NK-92 (cell line): ENCODE measurements around the gene PCBD1.
"Not testable (repeated sequence)": the region's sequence is repeated elsewhere in the genome, so short reads cannot be mapped to it uniquely, and the experiment has no call there.

Experiments
- DNase-seq: peaks from one replicate; lab custom pipeline; 2025; ENCODE audit not compliant: unreplicated experiment; lab: John Stamatoyannopoulos, UW

The PCBD1 gene

GRCh38 chr10:70866424-70866823, 21.9 kb downstream of the PCBD1 start:
- no peak for DNase-seq

GRCh38 chr10:70864935-70865334, 23.4 kb downstream of the PCBD1 start:
- no peak for DNase-seq

- no peak for DNase-seq
Observed at GRCh38 chr10:70863470-70864160, 24.8 kb downstream of the PCBD1 start.

- DNase-seq, result not testable (repeated sequence)
Observed at GRCh38 chr10:70861495-70862197, 26.7 kb downstream of the PCBD1 start.

GRCh38 chr10:70858759-70859158, 29.6 kb downstream of the PCBD1 start:
- DNase-seq, result no peak

- no peak for DNase-seq
Observed at GRCh38 chr10:70856454-70856853, 31.9 kb downstream of the PCBD1 start.

GRCh38 chr10:70853457-70853856, 34.9 kb downstream of the PCBD1 start:
- no peak for DNase-seq

- no peak for DNase-seq
Observed at GRCh38 chr10:70853038-70853437, 35.3 kb downstream of the PCBD1 start.

GRCh38 chr10:70851597-70852475, 36.5 kb downstream of the PCBD1 start:
- DNase-seq, result no peak

GRCh38 chr10:70850097-70850496, 38.3 kb downstream of the PCBD1 start:
- DNase-seq, result no peak

GRCh38 chr10:70849582-70850016, 38.8 kb downstream of the PCBD1 start:
- DNase-seq, result no peak

- no peak for DNase-seq
Observed at GRCh38 chr10:70847659-70848360, 40.6 kb downstream of the PCBD1 start.

GRCh38 chr10:70846795-70847194, 41.6 kb downstream of the PCBD1 start:
- DNase-seq, result no peak

- no peak for DNase-seq
Observed at GRCh38 chr10:70845816-70846215, 42.5 kb downstream of the PCBD1 start.

- no peak for DNase-seq
Observed at GRCh38 chr10:70845256-70845655, 43.1 kb downstream of the PCBD1 start.

- DNase-seq, result no peak
Observed at GRCh38 chr10:70843776-70844489, 44.4 kb downstream of the PCBD1 start.

GRCh38 chr10:70843333-70843732, 45.0 kb downstream of the PCBD1 start:
- no peak for DNase-seq

- DNase-seq, result no peak
Observed at GRCh38 chr10:70840836-70841235, 47.5 kb downstream of the PCBD1 start.

- no peak for DNase-seq
Observed at GRCh38 chr10:70838270-70838805, 50.0 kb downstream of the PCBD1 start.

GRCh38 chr10:70837660-70838059, 50.7 kb downstream of the PCBD1 start:
- DNase-seq, result no peak
